IPS-18c (cell line): ENCODE results near the gene TRIML2.
A peak's percentile ranks its signal among the peaks of the same experiment; 100 is the strongest.
"Not testable (repeated sequence)": the region's sequence is repeated elsewhere in the genome, so short reads cannot be mapped to it uniquely, and the experiment has no call there.

Source experiments
- H3K4me3 ChIP-seq: 2 replicates; pipeline ENCODE4 v1.7.0; 2013; ENCODE audit warnings: low read depth, mild to moderate bottlenecking, low read length, moderate library complexity; ENCODE audit not compliant: insufficient read depth
- H3K9me3 ChIP-seq: one replicate; pipeline ENCODE4 v1.6.1; 2013; ENCODE audit warnings: mild to moderate bottlenecking, low read length, moderate library complexity; ENCODE audit not compliant: control insufficient read depth, insufficient read depth

The TRIML2 gene

DNA sequence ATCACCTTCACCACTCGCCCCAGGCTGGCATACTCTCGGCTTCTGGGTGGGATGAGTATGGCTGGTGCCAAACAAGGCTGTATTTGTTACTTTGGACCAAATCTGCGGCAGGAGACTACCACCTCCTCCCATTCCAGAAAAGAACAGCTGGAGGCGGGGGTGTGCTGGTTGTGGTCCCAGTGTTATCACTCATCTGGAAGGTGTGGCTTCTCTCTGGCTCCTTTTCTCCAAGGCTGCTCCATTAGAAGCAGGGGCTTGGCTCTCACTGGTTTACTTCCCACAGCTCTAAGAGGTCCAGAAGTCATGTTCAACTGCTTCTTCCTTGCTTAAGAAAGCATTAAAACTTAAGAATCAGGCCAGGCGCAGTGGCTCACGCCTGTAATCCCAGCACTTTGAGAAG is 2.6 kb upstream of the TRIML2 start:
- H3K4me3 ChIP-seq: no peak overlapping the region
- no peaks in the 10 kb centered on the region for H3K9me3 ChIP-seq

DNA sequence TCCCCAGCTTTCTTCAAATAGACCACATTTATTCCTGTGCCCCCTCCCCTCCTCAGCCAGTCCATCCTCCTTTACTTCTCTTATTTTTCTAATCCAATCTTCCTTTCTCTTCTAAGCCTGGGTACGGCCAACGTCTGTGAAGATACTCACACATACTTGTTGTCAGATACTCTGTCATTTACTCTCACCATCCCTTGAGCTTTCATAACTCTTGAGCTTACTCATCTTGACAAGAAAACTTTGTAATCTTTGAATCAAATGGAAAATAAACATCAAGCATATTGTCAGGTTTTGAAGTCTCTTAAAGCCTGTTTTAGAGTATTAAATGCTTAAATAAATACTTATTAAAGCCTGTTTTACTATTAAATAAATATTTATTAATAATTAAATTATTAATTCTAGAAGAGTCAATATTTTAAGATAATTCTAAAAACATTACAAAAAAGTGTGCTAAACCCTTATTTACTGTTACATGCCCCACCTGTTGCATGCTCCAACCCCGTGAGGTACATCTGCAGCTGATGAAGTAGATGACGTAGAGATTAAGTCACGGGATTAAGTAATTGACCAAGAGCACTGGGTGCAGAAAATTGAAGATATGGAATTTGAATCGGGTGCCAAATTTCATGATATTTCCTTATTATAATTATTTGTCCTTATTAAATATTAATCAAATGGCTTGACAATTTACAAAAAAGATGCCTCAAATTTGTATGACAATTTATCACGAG is 1.5 kb upstream of the TRIML2 start:
- H3K9me3 ChIP-seq: no peaks in the 10 kb centered on the region
- no peak overlapping the region for H3K4me3 ChIP-seq

DNA sequence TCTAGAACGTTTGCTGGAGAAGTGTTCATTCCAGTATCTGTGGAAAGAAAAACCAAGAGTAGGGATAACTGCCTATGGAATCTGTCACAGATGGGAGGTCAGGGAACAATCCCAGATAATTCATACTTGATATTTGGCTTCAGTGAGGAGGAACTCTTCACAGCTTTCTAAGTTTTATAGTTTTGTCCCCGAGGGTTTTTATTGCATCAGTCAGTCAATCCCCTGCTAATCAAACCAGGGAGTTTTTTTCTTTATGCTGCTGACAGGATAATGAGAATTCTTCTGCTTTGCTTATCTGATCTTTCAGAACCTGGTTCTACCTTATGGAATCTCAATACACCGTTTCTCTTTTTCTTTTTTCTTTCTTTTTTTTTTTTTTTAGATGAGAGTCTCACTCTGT is 633 bp upstream of the TRIML2 start:
- Histone ChIP-seq H3K9me3 (no peaks in the 10 kb centered on the region), H3K4me3 (no peak overlapping the region)

DNA sequence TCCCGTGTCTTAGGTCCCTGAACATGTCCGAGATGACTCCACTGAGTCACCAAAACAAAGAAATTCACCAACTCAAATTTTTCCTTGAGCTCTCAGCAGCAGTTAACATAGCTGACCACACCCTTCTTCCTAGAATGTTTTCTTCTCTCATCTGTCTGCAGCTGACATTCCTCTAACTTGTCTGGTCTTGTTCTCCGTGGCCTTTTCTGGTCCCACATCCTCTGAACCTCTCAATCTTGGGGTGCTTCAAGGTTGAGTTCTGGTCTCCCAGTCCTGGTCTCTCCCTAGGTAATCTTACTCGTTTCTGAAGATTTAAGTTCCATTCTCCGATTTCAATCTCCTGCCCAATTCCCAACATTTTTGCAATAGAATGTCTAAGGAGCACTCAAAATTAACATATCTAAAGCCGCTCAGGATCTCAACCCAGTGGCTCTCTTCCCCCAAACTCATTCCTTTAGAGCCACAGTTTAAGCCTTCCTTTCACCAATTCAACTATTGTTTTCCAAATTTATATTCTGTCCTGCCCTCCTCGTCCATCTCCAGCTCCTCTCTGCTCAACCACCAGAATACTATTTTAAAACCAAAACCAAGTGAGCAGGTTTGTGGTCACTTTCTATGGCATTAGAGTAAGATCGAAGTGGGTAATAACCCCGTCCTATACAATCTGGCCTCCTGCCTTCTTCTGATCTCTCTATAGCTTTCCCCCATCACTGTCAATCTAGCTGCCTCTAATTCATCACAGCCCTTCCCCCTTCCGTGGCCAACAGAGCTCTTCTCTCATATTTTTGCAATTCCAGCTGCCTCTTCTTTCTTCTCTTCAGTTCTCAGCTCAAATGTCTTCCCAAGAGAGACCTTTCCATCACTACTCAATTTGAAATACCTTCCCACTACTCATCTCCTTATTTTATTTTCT is 1.2 kb downstream of the TRIML2 start:
- no peaks in the 10 kb centered on the region for H3K9me3 ChIP-seq
- H3K4me3 ChIP-seq: peak overlapping the region; percentile 36; the same call in 1 of the 2 replicates

DNA sequence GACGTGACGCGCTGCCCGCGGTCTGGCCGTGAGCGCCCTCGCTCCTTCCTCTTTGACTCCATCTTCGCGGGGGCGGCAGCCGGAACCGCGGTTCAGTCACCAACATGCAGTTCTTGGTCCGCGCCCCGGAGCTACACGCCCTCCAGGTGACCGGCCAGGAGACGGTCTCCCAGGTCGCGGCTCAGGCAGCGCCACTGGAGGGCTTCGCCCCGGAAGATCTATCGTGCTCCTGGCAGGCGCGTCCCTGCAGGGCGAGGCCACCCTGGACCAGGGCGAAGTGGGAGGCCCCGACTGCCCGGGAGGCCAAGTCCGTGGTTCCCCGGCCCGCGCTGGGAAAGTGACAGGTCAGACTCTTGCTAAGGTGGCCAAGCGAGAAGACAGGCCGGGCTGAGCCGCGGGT is 2.9 kb downstream of the TRIML2 start:
- H3K9me3 ChIP-seq: no peaks in the 10 kb centered on the region
- H3K4me3 ChIP-seq: no peak overlapping the region

DNA sequence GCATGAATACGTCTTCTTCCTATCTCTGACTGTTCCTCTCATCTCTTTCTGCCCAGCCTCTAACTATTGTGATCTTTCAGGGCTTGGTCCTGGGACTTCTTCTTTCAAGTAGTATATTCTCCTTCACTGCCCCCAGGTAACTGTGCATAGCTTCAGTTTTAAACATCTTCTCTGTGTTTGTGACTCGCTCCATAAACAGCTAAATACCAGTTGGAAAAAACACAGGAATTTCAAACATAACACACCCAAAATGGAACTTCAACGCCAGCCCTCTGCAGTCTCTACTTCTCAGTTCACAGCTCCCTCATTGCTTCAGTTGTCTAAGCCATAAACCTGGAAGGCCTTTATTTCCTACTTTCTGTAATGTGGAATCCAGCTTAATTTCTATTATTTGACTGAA is 16.6 kb downstream of the TRIML2 start:
- no peaks in the 10 kb centered on the region for H3K9me3 ChIP-seq
- no peak overlapping the region for H3K4me3 ChIP-seq

DNA sequence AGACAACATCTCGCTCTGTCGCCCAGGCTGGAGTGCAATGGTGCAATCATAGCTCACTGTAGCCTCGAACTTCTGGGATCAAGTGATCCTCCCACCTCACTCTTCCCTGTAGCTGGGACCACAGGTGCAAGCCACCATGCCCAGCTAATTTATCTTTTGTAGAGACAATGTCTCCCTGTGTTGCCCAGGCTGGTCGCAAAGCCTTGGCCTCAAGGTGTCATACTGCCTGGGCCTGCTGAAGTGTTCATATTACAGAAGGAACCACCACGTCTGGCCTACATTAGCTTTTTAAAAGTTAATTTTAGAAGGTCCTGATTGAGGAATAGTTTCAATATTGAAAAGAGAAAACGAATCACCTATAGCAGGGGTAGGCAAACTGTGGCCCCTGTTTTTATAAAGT is 22.5 kb downstream of the TRIML2 start:
- Histone ChIP-seq H3K9me3 (no peaks in the 10 kb centered on the region), H3K4me3 (no peak overlapping the region)

DNA sequence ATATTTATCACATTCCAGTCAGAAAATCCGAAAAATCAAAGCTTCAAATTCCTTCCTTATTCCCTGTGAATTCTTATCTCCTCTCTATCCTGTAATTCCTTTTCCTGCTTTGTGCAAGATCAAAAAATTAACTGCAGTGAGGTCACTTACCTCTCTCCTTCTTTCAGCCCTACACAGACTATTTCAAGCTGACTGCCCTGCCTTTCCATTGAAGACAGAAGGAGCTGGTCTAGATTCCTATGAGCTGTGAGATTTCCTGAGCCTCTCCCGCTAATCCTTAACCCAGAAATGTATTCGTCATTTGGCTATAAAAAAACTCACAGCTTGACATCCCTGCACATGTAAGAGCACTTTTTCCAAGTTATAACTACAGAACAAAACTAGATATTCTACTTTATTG is 26.6 kb downstream of the TRIML2 start:
- Histone ChIP-seq H3K4me3 (no peak overlapping the region), H3K9me3 (no peaks in the 10 kb centered on the region)

DNA sequence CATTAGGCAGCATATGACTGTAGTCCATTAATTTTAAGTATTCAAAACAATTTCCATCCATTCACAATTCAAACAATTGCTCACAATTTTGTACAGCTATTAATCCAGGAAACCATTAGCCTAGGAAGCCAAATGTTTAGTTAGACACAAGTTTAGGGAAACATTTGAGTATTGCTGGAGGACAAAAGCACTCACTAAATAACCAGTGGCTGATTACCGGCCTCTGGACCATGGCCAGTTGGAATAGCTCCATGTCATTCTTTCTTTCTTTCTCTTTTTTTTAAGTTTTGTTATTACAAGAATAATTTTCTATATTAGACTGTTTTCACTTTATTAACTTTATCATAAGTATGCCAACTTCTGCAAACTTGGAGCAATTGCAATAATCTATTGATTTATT is 31.3 kb downstream of the TRIML2 start:
- H3K9me3 ChIP-seq: no peaks in the 10 kb centered on the region

DNA sequence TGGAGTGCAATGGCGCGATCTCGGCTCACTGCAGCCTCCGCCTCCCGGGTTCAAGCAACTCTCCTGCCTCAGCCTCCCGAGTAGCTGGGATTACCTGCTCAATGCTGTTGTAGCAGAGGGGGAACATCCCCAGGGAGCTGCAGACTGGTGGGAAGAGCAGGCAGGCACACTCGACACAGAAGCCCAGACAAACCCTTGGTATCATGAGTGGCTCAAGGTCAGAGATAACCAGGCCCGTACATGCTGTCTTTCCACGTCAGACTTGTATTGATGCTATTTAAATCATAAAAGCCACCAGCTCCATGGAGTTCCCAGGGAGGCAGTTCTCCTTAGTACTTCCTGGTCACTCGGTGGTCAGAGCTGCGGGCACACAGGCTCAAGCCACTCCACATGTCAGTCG is 33.2 kb downstream of the TRIML2 start:
- Histone ChIP-seq H3K4me3 (no peak overlapping the region), H3K9me3 (no peaks in the 10 kb centered on the region)

More for the DNA sequence above, 31.3 kb downstream of the TRIML2 start:
- H3K4me3 ChIP-seq: no peak overlapping the region

DNA sequence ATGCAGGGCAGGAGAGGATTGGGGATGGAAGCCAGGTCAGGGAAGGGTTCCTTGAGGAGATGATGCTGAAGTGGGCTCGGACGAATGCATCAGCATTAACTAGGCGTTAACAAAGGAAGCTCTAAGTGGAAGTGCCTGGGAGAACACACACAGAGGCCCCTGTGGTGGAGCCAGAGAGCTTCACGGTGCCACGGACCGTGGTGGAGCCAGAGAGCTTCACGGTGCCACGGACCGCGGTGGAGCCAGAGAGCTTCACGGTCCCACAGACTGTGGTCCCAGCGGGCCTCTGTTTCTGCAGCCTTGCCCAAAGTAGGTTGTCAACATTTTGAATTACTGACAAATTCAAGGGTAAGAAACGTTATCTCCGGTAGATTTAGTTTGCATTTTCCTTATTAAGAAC is 48.3 kb downstream of the TRIML2 start:
- no peaks in the 10 kb centered on the region for H3K9me3 ChIP-seq
- no peak overlapping the region for H3K4me3 ChIP-seq

DNA sequence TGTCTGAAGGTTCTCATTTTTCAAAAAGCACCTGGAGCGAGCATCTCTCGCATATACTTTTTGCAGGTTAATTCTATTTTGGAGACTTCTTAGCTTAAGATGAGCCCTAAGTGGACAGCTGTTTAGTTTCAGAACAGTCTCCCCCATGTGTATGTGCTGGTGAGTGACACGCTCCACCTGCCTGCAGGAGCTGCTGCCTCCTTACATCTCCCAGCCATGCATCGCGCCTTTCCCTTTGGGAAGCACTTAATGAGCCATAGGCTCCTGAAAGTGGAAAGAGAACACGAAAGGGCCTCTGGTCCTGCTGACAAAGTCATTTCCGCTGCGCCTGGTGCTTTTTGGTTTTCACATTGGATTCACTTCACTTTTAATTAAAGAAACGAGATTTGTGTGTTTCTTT is 56.1 kb downstream of the TRIML2 start:
- Histone ChIP-seq H3K9me3 (no peaks in the 10 kb centered on the region), H3K4me3 (no peak overlapping the region)

DNA sequence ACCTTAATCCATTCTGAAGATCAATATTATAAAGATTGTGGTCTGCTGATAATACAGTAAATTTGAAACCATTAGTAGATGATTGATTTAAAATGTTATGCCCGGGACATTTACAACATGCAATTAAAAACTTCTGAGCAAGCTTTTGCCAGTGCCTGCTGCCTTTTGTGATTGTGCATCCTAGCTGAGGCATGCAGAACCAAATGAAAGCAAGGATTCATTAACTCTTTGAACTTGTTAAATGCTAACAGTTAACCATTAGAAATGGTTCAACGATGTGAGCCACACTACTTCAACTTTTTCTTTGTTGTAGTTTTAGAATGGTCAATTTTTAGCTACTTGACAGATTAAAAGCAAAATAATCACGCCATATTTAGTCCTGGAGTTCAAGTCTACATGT is 62.7 kb downstream of the TRIML2 start:
- no peak overlapping the region for H3K4me3 ChIP-seq
- no peaks in the 10 kb centered on the region for H3K9me3 ChIP-seq

DNA sequence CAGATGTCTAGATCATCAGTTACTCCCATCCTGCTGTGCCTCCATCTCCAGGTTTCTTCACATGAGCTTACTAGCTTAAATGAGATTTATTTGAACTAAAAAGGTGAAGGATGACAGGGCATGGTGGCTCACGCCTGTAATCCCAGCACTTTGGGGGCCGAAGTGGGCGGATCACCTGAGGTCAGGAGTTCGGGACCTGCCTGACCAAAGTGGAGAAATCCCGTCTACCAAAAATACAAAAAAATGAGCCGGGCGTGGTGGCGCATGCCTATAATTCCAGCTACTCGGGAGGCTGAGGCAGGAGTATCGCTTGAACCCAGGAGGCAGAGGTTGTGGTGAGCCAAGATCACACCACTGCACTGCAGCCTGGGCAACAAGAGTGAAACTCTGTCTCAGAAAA is 63.9 kb downstream of the TRIML2 start:
- not testable (repeated sequence) for H3K9me3 ChIP-seq, H3K4me3 ChIP-seq

DNA sequence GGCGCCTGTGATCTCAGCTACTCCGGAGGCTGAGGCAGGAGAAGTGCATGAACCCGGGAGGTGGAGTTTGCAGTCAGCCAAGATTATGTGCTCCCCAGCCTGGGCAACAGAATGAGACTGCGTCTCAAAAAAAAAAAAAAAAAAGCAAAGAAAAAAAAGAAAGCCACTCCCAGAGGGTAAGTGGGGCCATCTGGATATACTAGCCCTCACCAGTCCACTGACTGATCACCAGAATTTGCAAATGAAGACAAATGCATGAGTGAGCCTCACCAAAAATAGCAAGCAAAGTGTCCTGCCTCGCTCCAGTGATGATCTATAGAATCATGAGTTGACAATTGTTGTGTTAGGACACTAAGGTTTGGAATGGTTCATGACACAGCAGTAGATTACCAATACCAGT is 66.2 kb downstream of the TRIML2 start:
- Histone ChIP-seq H3K4me3 (no peak overlapping the region), H3K9me3 (no peaks in the 10 kb centered on the region)

DNA sequence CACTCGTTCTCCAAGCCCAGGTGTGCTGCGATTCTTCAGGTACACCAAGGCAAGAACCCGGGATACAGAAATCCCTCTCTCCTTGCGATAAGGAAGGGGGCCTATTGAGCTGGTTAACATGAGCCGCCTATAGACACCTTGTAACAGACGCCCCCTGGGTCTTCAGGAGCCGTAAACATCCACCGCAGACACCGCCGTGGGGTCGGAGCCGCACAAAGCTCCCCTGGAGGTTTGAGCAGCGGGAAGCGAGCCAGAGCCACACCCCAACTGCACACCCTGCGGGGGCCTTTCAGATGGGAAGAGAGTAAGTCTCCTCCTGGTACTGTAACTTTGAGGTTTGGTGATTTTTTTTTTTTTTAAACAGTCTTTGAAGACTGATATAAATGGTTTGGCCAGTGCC is 67.2 kb downstream of the TRIML2 start:
- no peak overlapping the region for H3K4me3 ChIP-seq
- H3K9me3 ChIP-seq: no peaks in the 10 kb centered on the region

DNA sequence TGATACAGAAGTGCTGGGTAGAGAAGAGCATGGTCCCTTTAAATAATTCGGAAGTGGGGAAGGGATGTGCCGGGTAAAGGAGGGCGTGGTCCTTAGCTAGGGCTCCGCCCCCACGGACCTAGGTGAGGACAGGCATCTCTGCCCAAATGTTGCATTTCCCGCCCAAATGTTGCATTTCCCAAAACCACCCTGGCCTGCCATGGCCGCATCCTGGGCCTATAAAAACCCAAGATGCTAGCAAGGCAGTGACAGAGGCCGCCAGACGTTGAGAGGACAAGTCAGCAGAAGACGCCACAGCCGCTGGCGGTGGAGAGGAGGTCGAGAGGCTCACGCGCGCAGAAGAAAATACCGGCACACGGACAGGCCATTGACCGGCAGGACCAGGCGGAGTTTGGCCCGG is 67.7 kb downstream of the TRIML2 start:
- Histone ChIP-seq H3K9me3 (no peaks in the 10 kb centered on the region), H3K4me3 (no peak overlapping the region)
